PFSK-1 (cell line): ENCODE results near the gene CDK5R1. TPM values are rescaled to one million over a fixed set of nuclear protein-coding genes. Genes with fewer than 3 reads are reported as not detected.
A peak's percentile ranks its signal among the peaks of the same experiment; 100 is the strongest.

ENCODE experiments used
- FOXP2 ChIP-seq: optimal IDR thresholded peaks from 2 replicates; pipeline ENCODE3; 2011; ENCODE audit warnings: borderline replicate concordance, control low read depth, inconsistent platforms; ENCODE audit not compliant: insufficient read depth; ENCODE audit errors: extremely low read length, extremely low read depth
- POLR2AphosphoS5 ChIP-seq: IDR thresholded peaks from 2 replicates; pipeline ENCODE4 v1.6.1; 2012; ENCODE audit warnings: low read depth, mild to moderate bottlenecking, control low read depth, low read length, moderate library complexity
- SIN3A ChIP-seq: IDR thresholded peaks from 2 replicates; pipeline ENCODE4 v1.6.1; 2012; ENCODE audit warnings: mild to moderate bottlenecking, low read length, moderate library complexity, borderline replicate concordance; ENCODE audit not compliant: insufficient read depth
- TAF1 ChIP-seq: IDR thresholded peaks from 2 replicates; pipeline ENCODE4 v1.6.1; 2012; ENCODE audit warnings: low read length, control low read depth, borderline replicate concordance; ENCODE audit not compliant: insufficient read depth
- polyA plus RNA-seq: library from polyadenylated mRNA; unstranded; fragments of >200 nt; gene quantifications from one replicate; pipeline ENCODE4 v1.2.1, GENCODE V29; 2012; ENCODE audit warnings: low read depth, missing spikeins; ENCODE audit not compliant: insufficient read length
- TF ChIP-seq, protein P1 (sequence below), 2 experiments: IDR thresholded peaks; 2 replicates each; pipeline versions ENCODE4 v1.6.1 to v1.8.0; 2011 to 2012; ENCODE audit warnings: low read depth in 2 of 2, low read length in 2 of 2, control low read depth in 1 of 2, inconsistent platforms in 1 of 2, mild to moderate bottlenecking in 1 of 2, moderate library complexity in 1 of 2; ENCODE audit not compliant: insufficient read depth in 1 of 2

CDK5R1 gene
- polyA plus RNA-seq: 4.7 TPM

DNA sequence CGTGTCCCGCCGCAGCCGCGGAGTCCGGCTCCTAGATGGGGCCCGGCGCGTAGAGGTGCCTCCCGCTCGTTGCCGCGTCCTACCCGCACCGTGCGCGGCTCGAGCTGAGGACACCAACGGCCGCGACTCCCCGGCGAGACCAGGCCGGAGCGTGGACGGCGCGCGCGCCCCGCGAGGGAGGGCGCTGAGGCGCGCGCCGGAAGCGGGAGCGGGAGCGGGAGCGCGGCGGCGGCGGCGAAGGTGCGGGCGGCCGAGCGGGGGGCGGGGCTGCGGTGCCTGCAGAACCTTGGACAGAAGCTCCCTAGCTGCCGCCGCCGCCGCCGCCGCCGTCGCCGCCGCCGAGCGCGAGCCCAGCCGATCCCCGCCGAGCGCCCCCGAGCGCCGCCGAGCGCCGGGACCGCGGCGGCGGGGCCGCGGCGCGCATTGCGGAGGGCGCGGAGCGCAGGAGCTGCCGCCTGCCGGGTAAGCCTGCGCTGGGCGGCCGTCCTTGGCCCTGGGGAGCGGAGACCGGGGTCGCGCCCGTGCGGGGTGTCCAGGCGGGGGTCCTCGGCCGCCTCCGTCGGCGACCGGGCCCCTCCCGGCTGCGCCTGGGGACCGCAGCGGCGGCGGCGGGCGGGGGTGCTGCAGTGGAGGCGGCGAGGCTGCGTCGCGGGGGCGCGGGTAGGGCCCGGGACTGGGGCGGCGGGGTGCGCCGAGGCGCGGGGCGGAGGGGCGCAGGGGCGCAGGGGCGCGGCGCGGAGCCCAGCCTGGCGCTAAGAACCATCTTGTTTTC lies at the start of gene CDK5R1:
CDK5R1 (plus strand) TSS at position 293 of the 772 bp plus-strand sequence. CDS start 628 bp downstream, outside the sequence.
- no peak for TF ChIP-seq POLR2AphosphoS5
- TF ChIP-seq, protein P1, sequence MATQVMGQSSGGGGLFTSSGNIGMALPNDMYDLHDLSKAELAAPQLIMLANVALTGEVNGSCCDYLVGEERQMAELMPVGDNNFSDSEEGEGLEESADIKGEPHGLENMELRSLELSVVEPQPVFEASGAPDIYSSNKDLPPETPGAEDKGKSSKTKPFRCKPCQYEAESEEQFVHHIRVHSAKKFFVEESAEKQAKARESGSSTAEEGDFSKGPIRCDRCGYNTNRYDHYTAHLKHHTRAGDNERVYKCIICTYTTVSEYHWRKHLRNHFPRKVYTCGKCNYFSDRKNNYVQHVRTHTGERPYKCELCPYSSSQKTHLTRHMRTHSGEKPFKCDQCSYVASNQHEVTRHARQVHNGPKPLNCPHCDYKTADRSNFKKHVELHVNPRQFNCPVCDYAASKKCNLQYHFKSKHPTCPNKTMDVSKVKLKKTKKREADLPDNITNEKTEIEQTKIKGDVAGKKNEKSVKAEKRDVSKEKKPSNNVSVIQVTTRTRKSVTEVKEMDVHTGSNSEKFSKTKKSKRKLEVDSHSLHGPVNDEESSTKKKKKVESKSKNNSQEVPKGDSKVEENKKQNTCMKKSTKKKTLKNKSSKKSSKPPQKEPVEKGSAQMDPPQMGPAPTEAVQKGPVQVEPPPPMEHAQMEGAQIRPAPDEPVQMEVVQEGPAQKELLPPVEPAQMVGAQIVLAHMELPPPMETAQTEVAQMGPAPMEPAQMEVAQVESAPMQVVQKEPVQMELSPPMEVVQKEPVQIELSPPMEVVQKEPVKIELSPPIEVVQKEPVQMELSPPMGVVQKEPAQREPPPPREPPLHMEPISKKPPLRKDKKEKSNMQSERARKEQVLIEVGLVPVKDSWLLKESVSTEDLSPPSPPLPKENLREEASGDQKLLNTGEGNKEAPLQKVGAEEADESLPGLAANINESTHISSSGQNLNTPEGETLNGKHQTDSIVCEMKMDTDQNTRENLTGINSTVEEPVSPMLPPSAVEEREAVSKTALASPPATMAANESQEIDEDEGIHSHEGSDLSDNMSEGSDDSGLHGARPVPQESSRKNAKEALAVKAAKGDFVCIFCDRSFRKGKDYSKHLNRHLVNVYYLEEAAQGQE (IDR thresholded peaks at IDR 0.05; ENCODE audit: insufficient read depth in 1 of 2, low read depth in 2 of 2, low read length in 2 of 2): peak; percentile 73 to 85
- no peak for TF ChIP-seq TAF1
- TF ChIP-seq FOXP2: peak; percentile 15

DNA sequence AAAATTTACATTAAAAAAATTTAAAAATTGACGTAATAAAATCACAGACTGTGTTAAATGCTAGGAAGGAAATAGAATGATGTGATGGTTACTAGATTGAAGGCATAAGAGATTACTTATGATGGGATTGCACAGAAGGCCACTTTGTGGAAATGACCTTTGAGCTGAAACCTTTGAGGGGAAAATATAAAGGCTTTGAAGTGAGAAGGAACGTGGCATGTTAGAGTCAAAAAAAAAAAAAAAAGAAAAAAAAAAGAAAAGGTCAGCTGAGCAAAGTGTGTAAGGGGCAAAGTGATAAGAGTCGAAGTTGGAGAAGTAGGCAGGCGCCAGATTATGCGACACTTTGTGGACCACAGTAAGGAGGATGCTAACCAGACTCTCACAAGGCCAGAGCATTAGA lies 46.1 kb upstream of the CDK5R1 start:
- TF ChIP-seq, protein P1 (IDR thresholded peaks at IDR 0.05; ENCODE audit: insufficient read depth in 1 of 2, low read depth in 2 of 2, low read length in 2 of 2): no peak
- no peak for TF ChIP-seq FOXP2
- TF ChIP-seq POLR2AphosphoS5: no peak
- no peak for TF ChIP-seq TAF1
- TF ChIP-seq SIN3A: no peak

DNA sequence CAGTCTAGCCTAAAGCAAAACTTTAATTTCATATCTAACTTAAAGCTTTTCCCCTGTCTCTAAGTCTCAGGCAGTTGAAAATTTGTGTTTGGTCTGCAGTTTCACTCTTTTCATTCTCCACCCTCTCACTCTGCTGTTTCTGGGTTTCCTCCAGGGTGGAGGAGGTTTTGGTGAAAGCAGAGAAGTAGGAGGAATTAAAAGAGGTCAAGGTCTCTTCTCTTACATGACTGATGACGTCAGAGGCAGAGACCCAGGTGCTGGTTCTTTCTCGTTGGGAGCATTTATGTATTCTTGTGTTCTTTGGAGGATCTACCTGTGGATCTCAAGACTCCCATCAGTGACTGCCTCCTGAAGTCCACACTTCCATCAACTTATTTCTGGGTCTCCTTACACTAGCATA lies 44.9 kb upstream of the CDK5R1 start:
- TF ChIP-seq, protein P1 (IDR thresholded peaks at IDR 0.05; ENCODE audit: insufficient read depth in 1 of 2, low read depth in 2 of 2, low read length in 2 of 2): no peak
- TF ChIP-seq FOXP2 (no peak), TAF1 (no peak), POLR2AphosphoS5 (no peak), SIN3A (no peak)

DNA sequence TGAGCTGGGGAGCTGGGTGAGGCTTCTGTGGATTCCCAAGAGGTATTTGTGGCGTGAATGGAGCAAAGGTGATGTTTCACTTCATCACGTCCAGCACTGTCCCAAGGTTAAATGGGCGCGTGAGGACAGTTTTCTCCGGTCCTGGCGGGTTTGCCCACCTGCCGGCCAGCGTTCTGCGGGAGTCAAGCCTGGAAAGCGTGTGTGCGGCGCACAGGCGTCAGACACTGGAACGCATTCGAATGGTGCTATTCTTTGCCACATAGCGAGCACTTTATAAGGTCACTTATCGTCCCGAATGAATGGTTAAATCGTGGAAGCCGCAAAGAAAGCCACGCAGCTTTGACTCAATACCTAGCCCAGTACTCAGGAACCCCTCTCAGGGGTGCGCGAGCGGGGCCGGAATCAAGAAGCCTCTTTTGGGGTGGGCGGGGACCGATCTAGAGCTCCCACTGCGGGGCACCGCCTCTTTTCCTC lies 42.9 kb upstream of the CDK5R1 start:
- TF ChIP-seq, protein P1 (IDR thresholded peaks at IDR 0.05; ENCODE audit: insufficient read depth in 1 of 2, low read depth in 2 of 2, low read length in 2 of 2): no peak
- TF ChIP-seq POLR2AphosphoS5: no peak
- no peak for TF ChIP-seq FOXP2
- TF ChIP-seq SIN3A: no peak
- no peak for TF ChIP-seq TAF1
